ENCODE measurements around the gene NR0B2.

The NR0B2 gene, protein sequence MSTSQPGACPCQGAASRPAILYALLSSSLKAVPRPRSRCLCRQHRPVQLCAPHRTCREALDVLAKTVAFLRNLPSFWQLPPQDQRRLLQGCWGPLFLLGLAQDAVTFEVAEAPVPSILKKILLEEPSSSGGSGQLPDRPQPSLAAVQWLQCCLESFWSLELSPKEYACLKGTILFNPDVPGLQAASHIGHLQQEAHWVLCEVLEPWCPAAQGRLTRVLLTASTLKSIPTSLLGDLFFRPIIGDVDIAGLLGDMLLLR

DNA sequence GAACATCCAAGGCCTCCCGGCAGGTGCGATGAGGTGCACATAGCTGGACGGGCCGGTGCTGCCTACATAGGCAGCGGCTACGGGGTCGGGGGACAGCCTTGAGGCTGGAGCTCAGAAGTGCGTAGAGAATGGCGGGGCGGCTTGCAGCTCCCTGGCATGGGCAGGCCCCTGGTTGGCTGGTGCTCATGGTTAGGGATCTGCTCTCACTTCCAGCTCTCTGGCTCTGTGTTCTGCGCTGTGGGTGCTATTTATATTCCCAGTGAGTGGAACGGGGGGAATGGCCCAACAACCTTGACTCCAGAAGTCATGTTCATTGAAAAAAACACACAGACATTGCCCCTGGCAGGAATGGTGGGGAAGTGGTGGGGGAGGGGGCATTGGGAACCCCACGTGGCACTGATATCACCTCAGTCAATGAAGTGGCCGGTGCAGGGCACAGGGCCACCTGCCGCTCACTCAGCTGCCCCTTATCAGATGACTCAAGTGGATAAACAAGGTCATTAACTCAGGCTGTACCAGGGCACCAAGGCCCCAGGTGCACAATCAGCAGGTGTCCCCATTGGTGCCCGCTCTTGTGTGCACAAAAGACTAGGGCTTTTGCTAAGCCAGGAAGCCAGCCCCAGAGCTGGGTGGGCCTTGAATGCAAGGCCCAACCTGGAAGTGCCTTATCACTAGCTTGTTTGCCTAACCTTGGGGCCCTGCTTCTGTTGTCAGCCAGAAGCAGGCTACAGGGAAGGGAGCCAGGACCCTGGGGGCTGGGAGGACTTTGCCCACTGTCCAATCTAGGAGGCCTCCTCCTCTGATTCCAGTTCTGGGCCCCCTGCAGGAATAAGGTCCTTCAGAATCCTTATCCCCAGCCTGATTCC is at the start of gene NR0B2:
Gene NR0B2 (minus strand): TSS at position 222 of the 866 bp plus-strand sequence. CDS start 35 bp downstream, at position 187.
- no peak for DNase-seq (ENCODE audit: low spot score)
- TF ChIP-seq, protein P1, sequence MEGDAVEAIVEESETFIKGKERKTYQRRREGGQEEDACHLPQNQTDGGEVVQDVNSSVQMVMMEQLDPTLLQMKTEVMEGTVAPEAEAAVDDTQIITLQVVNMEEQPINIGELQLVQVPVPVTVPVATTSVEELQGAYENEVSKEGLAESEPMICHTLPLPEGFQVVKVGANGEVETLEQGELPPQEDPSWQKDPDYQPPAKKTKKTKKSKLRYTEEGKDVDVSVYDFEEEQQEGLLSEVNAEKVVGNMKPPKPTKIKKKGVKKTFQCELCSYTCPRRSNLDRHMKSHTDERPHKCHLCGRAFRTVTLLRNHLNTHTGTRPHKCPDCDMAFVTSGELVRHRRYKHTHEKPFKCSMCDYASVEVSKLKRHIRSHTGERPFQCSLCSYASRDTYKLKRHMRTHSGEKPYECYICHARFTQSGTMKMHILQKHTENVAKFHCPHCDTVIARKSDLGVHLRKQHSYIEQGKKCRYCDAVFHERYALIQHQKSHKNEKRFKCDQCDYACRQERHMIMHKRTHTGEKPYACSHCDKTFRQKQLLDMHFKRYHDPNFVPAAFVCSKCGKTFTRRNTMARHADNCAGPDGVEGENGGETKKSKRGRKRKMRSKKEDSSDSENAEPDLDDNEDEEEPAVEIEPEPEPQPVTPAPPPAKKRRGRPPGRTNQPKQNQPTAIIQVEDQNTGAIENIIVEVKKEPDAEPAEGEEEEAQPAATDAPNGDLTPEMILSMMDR (IDR thresholded peaks at IDR 0.05; ENCODE audit: extremely low read depth, missing control alignments): no peak

DNA sequence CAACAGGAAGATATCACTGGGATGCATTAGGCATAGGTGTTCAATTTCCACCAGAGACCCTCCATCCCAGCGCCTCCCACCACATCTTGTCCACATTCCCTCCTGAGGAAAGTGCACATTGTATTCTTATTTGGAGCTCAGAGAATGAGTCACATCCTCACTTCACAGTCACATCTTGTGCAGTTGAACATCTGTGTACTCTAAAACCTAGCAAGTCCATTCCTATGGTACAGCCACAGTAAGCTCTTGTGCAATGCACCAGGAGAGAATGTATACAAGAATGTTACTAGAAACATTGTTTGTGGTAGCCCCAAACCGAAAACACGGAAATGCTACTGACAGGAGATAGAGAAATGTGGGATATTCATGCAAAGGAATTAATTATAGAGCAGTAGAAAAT is 48.1 kb upstream of the NR0B2 start:
- TF ChIP-seq, protein P1 (IDR thresholded peaks at IDR 0.05; ENCODE audit: extremely low read depth, missing control alignments): no peak
- DNase-seq (ENCODE audit: low spot score): no peak

DNA sequence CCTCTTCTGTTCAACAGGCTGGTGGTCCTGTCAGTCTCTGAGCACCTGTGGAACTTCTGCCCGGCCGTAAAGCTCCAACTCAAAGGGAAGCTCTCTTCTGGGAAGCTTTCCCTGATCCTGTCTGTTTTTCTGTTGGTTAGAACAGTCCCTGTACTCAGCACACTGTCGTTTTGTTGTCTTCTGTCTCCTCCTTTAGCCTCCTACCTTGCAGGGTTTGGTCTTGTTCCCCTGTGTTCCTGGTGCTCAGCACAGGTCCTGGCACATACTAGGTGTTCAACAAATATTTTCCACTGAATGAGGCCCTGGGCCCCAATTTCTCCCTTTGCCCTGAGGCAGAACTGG is 46.8 kb upstream of the NR0B2 start:
- TF ChIP-seq, protein P1 (IDR thresholded peaks at IDR 0.05; ENCODE audit: extremely low read depth, missing control alignments): no peak
- no peak for DNase-seq (ENCODE audit: low spot score)

DNA sequence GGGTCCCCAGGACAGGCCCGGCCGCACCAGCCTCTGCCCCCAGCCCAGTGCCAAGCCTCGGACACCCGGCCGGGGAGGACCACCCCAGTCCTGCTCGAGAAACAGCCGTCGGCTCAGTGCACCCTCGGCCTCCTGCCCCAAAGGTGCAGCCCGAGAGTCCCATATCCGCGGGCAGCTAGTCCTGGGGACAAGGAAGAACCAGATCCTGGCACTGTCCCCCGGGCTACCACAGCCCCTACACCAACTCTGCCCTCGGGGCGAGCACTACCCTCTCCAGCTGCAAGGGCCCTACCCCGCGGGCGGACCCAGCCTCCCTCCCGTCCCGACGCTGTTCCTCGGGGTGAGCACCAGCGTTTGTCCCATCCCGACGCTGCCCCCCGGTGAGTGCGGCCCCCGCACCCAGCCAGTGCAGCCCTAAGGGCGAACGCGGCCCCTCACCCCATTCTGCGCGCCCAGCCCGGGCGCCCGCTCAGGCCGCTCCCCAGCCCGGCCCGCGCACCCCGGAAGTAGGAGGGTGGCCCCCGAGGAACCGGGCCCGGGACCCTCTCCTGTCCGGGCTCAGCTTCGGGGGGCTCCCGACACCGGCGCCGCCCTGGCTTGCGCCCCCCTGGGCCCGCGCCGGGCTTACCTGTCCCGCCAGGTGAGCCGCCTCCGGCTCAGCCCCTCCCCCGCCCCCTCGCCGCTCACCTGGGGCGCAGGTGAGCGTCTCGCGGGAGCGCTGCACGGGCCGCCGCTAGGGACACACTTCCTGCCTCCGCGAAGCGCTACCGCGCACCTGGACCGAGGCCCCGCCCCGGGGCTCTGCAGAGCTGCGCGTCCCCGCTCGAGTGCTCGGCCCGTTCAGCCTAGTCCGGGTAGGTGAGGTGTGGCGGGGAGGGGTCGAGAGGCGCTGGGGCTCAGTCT is 46.2 kb upstream of the NR0B2 start, which contains the start of gene KDF1:
Gene KDF1 (minus strand): TSS at position 747 of the 903 bp plus-strand sequence. CDS start 8,088 bp downstream, outside the sequence.
- TF ChIP-seq, protein P1 (IDR thresholded peaks at IDR 0.05; ENCODE audit: extremely low read depth, missing control alignments): no peak
- DNase-seq (ENCODE audit: low spot score): no peak

DNA sequence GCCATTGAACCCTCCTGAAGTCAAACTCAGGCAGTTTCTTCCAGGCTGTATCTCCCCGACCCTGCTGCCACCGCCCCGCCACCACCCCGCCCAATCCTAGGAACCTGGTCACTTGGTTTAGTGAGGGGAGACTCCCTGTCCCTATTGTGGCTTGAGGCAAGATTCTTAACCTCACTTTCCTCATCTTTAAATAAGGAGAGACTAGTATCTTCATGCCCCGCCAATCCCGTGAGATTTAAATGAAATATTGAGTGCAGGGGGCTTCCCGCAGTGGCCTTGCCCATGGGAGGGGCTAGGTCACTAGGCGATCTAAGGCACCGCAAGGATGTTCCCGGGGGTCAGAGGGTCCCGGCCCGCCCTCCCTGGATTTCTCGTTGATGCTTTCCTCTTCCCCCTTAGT is 45.5 kb upstream of the NR0B2 start:
- TF ChIP-seq, protein P1 (IDR thresholded peaks at IDR 0.05; ENCODE audit: extremely low read depth, missing control alignments): no peak
- DNase-seq (ENCODE audit: low spot score): no peak

DNA sequence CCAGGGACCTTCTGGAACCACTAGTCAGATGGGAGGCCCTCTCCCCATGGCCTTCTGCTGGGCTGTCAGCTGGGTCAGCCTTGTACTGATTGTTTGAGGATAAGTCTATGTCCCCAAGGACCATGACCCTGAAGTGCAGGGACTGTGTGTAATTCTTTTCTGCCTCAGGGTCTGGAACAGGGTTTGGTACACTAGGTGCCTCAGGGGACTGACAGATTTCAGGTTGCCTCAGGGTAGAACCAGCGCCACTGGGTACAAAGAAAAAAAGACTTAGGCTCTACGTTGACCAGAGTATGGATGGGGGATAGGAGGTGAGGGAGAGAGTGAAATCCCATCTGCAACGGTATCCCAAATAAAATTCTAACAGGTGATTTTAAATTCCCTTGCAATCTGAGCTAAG is 43.5 kb upstream of the NR0B2 start:
- TF ChIP-seq, protein P1 (IDR thresholded peaks at IDR 0.05; ENCODE audit: extremely low read depth, missing control alignments): no peak

More for the DNA sequence above, 43.5 kb upstream of the NR0B2 start:
- no peak for DNase-seq (ENCODE audit: low spot score)
